Measurements from ENCODE around the gene TLX2.

- TF ChIP-seq CTCF (IDR thresholded peaks at IDR 0.05) (no peak), POLR2A (IDR thresholded peaks at IDR 0.05) (no peak), POLR2AphosphoS5 (IDR thresholded peaks at IDR 0.05) (no peak)
Measured at GRCh38 chr2:74527741-74528140, 13.5 kb downstream of the TLX2 start.

Measured in breast epithelium (tissue), 3 donors.